Measurements from ENCODE around the gene SLC27A3. TPM values are rescaled to one million over a fixed set of nuclear protein-coding genes. Genes with fewer than 3 reads are reported as not detected.

SLC27A3 gene
- total and polyA plus RNA-seq, 11 donors = 7.9 to 37.1 (median 11.0) TPM

DNA sequence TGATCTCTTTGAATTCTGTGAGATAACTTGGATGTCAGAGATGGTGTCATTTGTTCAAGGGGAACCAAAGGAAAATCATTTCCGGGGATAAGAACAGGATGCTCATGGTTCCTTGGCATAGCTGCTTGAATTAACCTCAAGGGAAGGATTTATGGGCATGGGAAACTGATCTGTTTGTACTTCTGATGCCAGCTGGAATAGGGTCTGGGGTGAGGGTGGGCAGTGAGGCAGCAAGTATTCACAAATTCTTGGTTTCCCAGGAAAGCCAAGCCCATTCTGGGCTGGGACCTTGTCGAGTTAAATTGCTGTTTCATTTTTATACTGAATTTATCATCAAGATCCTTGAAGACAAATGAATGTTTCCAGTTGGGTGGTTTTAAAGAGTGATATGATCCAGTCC, 33.2 kb upstream of the SLC27A3 start:
- intact Hi-C loops (cut with DNase I) = loop anchor here in 1 of 10 donors (10.0 kb wide), 1 partner anchor 167 kb away; no protein-coding TSS in a partner anchor

DNA sequence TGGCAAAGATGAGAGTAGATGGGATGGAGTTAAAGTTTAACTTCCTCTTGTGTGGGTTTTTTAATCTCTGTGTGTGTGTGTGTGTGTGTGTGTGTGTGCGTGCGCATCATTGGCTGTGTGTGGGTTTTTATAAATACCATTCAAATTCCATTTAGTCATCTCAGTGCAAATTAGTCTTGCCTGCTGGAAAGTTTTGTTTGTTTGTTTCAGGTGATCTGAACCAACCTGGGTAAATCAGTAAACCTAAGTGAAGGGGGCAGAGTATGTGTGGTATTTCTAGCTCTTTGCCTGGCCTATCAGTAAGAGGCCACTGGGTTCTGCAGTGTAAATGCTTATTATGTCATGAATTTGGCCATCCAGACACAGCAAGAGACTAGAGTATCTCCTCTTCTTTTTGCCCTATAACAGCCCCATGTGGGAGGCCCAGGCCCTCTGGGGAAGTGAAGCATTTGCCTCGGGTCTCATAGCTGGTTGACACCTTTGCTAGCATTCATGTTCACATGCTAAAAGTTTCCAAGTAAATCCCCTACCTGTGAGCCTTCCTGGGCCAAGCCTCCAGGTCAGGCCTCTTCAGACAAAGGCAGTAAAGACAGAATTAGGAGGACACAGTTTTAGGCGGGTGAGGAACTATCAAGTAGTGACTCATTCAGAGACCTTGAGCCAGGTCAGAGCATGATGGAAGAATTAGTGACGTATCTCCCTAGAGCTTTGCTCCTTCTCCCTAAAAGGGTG, 32.6 kb upstream of the SLC27A3 start:
- WGBS, 4 donors = 71 to 73% (median 72%) methylated on average over 5 of the region's 5 CpGs

More for the DNA sequence above, 33.2 kb upstream of the SLC27A3 start:
- peaks cover 0 to 83% (median 70%) of the 10 kb centered on the region in 9 donors for H3K36me3 ChIP-seq
- DNase-seq (no peak), ATAC-seq (no peak)
- WGBS, 4 donors = 60 to 74% (median 70%) methylated on average over 2 of the region's 2 CpGs
- H3K27me3 ChIP-seq = no peaks in the 10 kb centered on the region
- peaks cover 0 to 17% (median 0%) of the 10 kb centered on the region in 12 donors for H3K4me1 ChIP-seq
- no peaks in the 10 kb centered on the region for H3K9me3 ChIP-seq
- H3K27ac ChIP-seq = no peak overlapping the region
- no peak overlapping the region for H3K4me3 ChIP-seq
- TF ChIP-seq, protein P1, sequence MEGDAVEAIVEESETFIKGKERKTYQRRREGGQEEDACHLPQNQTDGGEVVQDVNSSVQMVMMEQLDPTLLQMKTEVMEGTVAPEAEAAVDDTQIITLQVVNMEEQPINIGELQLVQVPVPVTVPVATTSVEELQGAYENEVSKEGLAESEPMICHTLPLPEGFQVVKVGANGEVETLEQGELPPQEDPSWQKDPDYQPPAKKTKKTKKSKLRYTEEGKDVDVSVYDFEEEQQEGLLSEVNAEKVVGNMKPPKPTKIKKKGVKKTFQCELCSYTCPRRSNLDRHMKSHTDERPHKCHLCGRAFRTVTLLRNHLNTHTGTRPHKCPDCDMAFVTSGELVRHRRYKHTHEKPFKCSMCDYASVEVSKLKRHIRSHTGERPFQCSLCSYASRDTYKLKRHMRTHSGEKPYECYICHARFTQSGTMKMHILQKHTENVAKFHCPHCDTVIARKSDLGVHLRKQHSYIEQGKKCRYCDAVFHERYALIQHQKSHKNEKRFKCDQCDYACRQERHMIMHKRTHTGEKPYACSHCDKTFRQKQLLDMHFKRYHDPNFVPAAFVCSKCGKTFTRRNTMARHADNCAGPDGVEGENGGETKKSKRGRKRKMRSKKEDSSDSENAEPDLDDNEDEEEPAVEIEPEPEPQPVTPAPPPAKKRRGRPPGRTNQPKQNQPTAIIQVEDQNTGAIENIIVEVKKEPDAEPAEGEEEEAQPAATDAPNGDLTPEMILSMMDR (IDR thresholded peaks at IDR 0.05) = no peak
- TF ChIP-seq POLR2A (IDR thresholded peaks at IDR 0.05) = no peak

DNA sequence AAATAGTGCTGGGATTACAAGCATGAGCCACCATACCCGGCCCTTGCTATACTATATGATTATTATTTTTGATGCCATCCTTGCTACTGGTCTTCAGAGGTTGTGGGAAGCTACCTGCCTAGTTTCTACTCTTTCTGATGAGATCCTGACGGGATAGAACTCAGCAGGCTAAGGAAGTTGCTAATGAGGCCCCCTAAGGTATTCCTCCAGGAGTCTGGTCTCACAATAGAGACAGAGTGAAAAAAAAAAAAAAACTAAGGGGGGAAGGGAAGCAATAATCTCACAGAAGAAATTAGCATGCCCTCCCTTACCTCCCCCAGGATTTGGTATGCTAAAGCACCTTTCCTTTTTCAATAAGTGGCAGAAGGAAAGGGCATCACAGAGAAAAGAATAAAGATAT, 29.8 kb upstream of the SLC27A3 start:
- TF ChIP-seq POLR2A (IDR thresholded peaks at IDR 0.05) = no peak
- TF ChIP-seq, protein P1 (IDR thresholded peaks at IDR 0.05) = no peak
- no peak for ATAC-seq
- 92 to 95% (median 93%) methylated on average over 2 of the region's 2 CpGs for WGBS, 4 donors
- intact Hi-C loops (cut with DNase I) = loop anchor here in 3 of 10 donors (5.0 to 10.0 kb wide), 3 partner anchors 48 to 171 kb away; partner anchors contain the start of gene NPR1 (in 2 of the 3)
- peaks cover 0 to 93% (median 82%) of the 10 kb centered on the region in 9 donors for H3K36me3 ChIP-seq
- H3K27ac ChIP-seq = peak overlapping the region in 1 of 12 donors; percentile 4
- H3K27me3 ChIP-seq = no peaks in the 10 kb centered on the region
- no peak overlapping the region for H3K4me3 ChIP-seq
- no peak for DNase-seq
- peaks cover under 1 to 43% (median 26%) of the 10 kb centered on the region in 12 donors for H3K4me1 ChIP-seq
- no peaks in the 10 kb centered on the region for H3K9me3 ChIP-seq

More for the DNA sequence above, 32.6 kb upstream of the SLC27A3 start:
- Histone ChIP-seq H3K9me3 (no peaks in the 10 kb centered on the region), H3K36me3 (peaks cover 0 to 89% (median 76%) of the 10 kb centered on the region in 9 donors), H3K27ac (peak overlapping the region in 1 of 12 donors; percentile 27), H3K4me1 (peaks cover 0 to 17% (median 2%) of the 10 kb centered on the region in 12 donors), H3K27me3 (no peaks in the 10 kb centered on the region), H3K4me3 (no peak overlapping the region)
- intact Hi-C loops (cut with DNase I) = loop anchor here in 1 of 10 donors (10.0 kb wide), 1 partner anchor 168 kb away; no protein-coding TSS in a partner anchor
- ATAC-seq (peak in 2 of 4 donors; percentile 31 to 64), DNase-seq (no peak)
- TF ChIP-seq, protein P1 (IDR thresholded peaks at IDR 0.05) = no peak
- no peak for TF ChIP-seq POLR2A (IDR thresholded peaks at IDR 0.05)

DNA sequence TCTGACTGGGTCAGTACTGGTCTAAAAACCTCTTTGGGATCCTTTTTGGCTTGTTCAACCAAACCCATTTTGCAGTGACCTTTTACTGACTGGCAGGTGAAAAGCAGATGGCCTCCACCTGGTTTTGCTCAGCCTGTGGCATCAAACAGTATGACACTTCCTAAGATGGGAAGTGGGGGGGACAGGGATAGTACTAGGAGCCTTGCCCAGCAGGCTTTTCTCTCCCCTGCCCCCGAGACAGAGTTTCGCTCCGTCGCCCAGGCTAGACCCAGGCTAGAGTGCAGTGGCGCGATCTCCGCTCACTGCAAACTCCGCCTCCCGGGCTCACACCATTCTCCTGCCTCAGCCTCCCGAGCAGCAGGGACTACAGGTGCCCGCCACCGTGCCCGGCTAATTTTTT, 29.0 kb upstream of the SLC27A3 start:
- H3K27me3 ChIP-seq = no peaks in the 10 kb centered on the region
- ATAC-seq (no peak), DNase-seq (no peak)
- peaks cover 8 to 51% (median 33%) of the 10 kb centered on the region in 12 donors for H3K4me1 ChIP-seq
- intact Hi-C loops (cut with DNase I) = loop anchor here in 3 of 10 donors (5.0 to 10.0 kb wide), 3 partner anchors 49 to 171 kb away; partner anchors contain the start of gene NPR1 (in 2 of the 3)
- TF ChIP-seq POLR2A (IDR thresholded peaks at IDR 0.05) = no peak
- TF ChIP-seq, protein P1 (IDR thresholded peaks at IDR 0.05) = no peak
- H3K36me3 ChIP-seq = peaks cover 0 to 90% (median 82%) of the 10 kb centered on the region in 9 donors
- H3K27ac ChIP-seq = peak overlapping the region in 4 of 12 donors; percentile 4 to 53 (median 13)
- H3K4me3 ChIP-seq = no peak overlapping the region
- H3K9me3 ChIP-seq = no peaks in the 10 kb centered on the region
- 75 to 90% (median 85%) methylated on average over 13 of the region's 13 CpGs for WGBS, 4 donors

Measured in heart left ventricle (tissue), 16 donors.